GM21381 (cell line): ENCODE measurements around the gene PRPH.
A peak's percentile ranks its signal among the peaks of the same experiment; 100 is the strongest.
"Not testable (repeated sequence)": the region's sequence is repeated elsewhere in the genome, so short reads cannot be mapped to it uniquely, and the experiment has no call there.

Source experiments
- ATAC-seq: cut with Tn5 transposase; IDR thresholded peaks from one replicate; pipeline ENCODE4 v1.9.1; 2021; ENCODE audit warnings: mild to moderate bottlenecking, moderate library complexity; ENCODE audit not compliant: unreplicated experiment

The PRPH gene

GRCh38 chr12:49298160-49298559 lies 3.2 kb downstream of the PRPH start:
- no peak for ATAC-seq

GRCh38 chr12:49301760-49302159 lies 6.8 kb downstream of the PRPH start:
- no peak for ATAC-seq

GRCh38 chr12:49304161-49304560 lies 9.2 kb downstream of the PRPH start:
- no peak for ATAC-seq

GRCh38 chr12:49305762-49306510 lies 11.0 kb downstream of the PRPH start:
- no peak for ATAC-seq

- ATAC-seq = no peak
Observed at GRCh38 chr12:49309386-49309785, 14.4 kb downstream of the PRPH start.

GRCh38 chr12:49310451-49311000 lies 15.6 kb downstream of the PRPH start:
- ATAC-seq = not testable (repeated sequence)

GRCh38 chr12:49314811-49315210 lies 19.9 kb downstream of the PRPH start:
- no peak for ATAC-seq

- ATAC-seq = not testable (repeated sequence)
Observed at GRCh38 chr12:49317118-49317517, 22.2 kb downstream of the PRPH start.

- not testable (repeated sequence) for ATAC-seq
Observed at GRCh38 chr12:49320411-49321103, 25.6 kb downstream of the PRPH start.

- no peak for ATAC-seq
Observed at GRCh38 chr12:49322367-49322707, 27.4 kb downstream of the PRPH start.

GRCh38 chr12:49322708-49323523 lies 28.0 kb downstream of the PRPH start, which contains the start of gene TROAP:
TROAP (plus strand) TSS chr12:49323255; CDS start chr12:49323609, 354 bp downstream.
- ATAC-seq = peak; percentile 98

GRCh38 chr12:49323524-49324097 lies 28.7 kb downstream of the PRPH start:
- ATAC-seq = no peak

- no peak for ATAC-seq
Observed at GRCh38 chr12:49325606-49326005, 30.7 kb downstream of the PRPH start.

GRCh38 chr12:49327368-49327767 lies 32.4 kb downstream of the PRPH start:
- no peak for ATAC-seq

- ATAC-seq = no peak
Observed at GRCh38 chr12:49327887-49328286, 32.9 kb downstream of the PRPH start.

GRCh38 chr12:49328816-49329215 lies 33.9 kb downstream of the PRPH start:
- no peak for ATAC-seq

GRCh38 chr12:49330032-49330619 lies 35.2 kb downstream of the PRPH start:
- no peak for ATAC-seq

- no peak for ATAC-seq
Observed at GRCh38 chr12:49330631-49331379, 35.9 kb downstream of the PRPH start.

- no peak for ATAC-seq
Observed at GRCh38 chr12:49331380-49332222, 36.7 kb downstream of the PRPH start.
